Stimulated activated effector memory CD8-positive, alpha-beta T cell treated with anti-CD3 and anti-CD28 coated beads, Interleukin-12 subunit alpha, Interleukin-12 subunit beta, amount 100 ng/mL, for 72 hours (primary cell): ENCODE data around the gene MYH10.
A peak's percentile ranks its signal among the peaks of the same experiment; 100 is the strongest.

ENCODE experiments used
- ATAC-seq: fragments of 150-1000 bp; cut with Tn5 transposase; 2 replicates; pipeline ENCODE4 v1.10.0; 2021
- DNase-seq, 2 donors: peaks; one replicate each; pipeline ENCODE4 v3.0.0; 2021 to 2022; ENCODE audit warnings: low spot score in 2 of 2
- H3K27ac Mint-ChIP-seq: one replicate; pipeline ENCODE4 v1.8.0; 2022; ENCODE audit warnings: mild to moderate bottlenecking, mixed read lengths
- H3K36me3 Mint-ChIP-seq: one replicate; pipeline ENCODE4 v1.8.0; 2022; ENCODE audit warnings: mild to moderate bottlenecking, mixed read lengths
- H3K4me1 Mint-ChIP-seq: one replicate; pipeline ENCODE4 v1.8.0; 2022; ENCODE audit warnings: mixed read lengths
- H3K4me3 Mint-ChIP-seq: one replicate; pipeline ENCODE4 v1.8.0; 2022; ENCODE audit warnings: mild to moderate bottlenecking, mixed read lengths
- H3K9me3 Mint-ChIP-seq: one replicate; pipeline ENCODE4 v1.8.0; 2022; ENCODE audit warnings: mixed read lengths

Gene MYH10

DNA sequence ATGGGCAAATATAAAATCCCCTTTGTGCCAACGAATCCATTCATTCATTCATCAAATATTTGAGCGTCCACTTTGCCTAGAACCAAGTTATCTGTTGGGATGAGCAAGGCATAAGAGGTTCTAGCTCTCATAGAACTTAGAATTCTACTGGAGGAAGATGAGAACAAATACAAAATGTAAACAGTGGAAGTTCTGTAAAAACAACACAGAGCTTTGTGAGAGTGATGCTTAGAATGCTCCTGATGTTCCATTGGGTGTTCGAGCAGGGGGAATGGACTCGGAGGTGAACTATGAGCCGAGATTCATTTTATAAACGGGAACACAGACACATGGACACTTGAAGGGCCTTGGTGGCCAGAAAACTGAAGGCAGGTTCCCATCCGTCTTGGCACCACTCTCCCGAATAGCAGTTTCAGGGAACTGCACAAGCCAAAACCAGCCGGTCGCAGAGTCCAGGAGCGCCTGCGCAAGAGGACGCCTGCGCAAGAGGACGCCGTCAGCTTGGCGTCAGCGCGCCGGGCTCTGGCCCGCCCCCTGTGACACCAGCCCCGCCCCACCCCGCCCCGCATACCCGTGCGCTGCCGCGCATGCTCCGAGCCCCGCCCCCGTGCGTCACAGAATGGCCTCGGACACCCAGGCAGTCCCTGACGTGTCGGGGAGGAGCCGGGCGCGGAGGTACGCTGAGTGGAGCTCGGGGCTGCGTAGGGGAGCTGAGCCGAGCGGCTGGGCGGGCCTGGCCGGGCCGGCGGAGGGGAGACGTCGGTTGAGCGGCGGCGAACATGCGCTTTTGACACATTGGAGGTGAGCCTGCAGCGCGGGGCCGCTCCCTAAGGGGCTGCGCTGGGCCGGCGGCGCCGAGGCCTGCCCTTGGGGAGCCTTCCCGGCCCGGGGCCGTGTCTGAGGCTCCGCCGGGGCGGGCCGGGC is 195.0 kb downstream of the MYH10 start, which contains the start of gene NDEL1:
NDEL1 (plus strand) TSS at position 640 of the 924 bp plus-strand sequence. CDS start 8,388 bp downstream, outside the sequence.
- H3K4me3 Mint-ChIP-seq = peak within 1 kb of the TSS; percentile 96
- peaks cover 41% of the 10 kb centered on the region for H3K36me3 Mint-ChIP-seq
- DNase-seq (peak; percentile 94 to 98), ATAC-seq (peak; percentile 99)
- H3K9me3 Mint-ChIP-seq = no peaks in the 10 kb centered on the region
- peak within 1 kb of the TSS; percentile 96 for H3K27ac Mint-ChIP-seq
- peaks cover 20% of the 10 kb centered on the region for H3K4me1 Mint-ChIP-seq

DNA sequence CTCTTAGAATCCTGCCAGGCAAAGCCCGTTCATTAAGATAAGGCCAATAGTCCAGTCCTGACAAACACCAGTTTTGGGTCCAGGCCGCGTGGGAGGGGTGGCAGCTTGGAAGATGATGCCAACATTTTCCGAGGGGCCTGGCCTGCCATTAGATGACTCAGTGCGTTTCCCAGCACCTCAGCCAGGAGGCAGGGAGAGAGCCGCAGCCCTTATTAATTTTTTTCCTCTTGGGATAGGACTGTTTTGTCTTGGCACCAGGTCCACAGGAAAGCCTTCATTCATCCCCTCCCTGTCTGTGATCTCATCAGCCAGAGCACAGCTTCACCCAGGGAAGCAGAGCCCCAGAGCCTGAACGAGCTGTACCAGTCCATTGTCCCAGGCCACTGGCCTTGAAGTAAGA is 199.6 kb downstream of the MYH10 start:
- DNase-seq (no peak), ATAC-seq (no peak)
- Mint-ChIP-seq H3K9me3 (no peaks in the 10 kb centered on the region), H3K4me1 (no peaks in the 10 kb centered on the region), H3K27ac (no peak overlapping the region), H3K4me3 (no peak overlapping the region), H3K36me3 (peaks cover 4% of the 10 kb centered on the region)

DNA sequence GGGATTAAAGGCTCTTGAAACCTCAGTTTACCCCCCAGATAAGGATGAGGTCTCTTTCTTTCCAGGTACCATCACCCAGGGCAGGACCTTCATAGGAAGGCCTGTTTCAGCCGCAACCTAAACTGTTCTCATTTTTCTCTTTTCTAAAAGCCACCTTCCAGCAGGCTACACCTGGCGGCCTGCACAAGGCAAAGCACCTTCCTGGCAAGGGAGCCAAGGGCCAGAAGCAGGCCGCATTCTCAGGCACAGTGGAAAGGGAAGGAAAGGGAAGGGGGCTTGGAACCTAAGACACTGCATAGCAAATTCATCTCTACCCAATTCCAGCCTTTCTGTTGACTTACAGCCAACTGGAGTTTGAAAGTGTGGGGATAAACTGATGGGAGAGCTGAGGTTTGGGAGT is 203.7 kb downstream of the MYH10 start:
- Mint-ChIP-seq H3K9me3 (no peaks in the 10 kb centered on the region), H3K4me1 (no peaks in the 10 kb centered on the region), H3K27ac (no peak overlapping the region), H3K36me3 (no peaks in the 10 kb centered on the region), H3K4me3 (no peak overlapping the region)
- ATAC-seq (no peak), DNase-seq (no peak)

DNA sequence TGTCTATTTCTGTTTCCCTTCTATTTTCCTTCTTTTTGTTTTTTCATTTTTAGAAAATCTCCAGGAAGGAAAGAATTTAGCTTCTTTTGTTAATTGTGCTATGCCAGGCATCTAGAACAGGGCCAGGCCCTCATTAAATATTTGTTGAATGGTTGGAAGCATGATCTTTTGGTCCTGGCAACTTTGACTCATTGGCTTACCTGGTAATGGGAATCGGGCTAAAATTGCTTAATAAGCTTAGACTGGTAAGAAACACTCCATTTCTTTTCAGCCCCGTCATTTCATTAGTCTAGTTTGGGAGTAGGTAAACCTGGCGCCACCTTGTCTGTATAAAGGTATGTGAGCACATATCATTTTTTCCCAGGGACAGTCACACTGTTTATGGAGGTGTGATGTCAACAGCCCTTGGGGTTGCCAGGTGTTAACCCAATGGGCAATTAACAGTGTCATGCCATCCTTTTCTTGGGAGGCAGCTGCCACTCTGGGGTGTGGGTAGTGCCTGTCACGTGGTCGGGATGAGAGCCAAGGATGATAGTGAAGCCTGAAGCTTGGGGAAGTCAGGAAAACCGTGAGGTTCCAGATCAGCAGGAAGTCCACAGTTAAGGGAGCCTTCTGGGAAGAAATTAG is 204.3 kb downstream of the MYH10 start:
- ATAC-seq = no peak
- Mint-ChIP-seq H3K36me3 (no peaks in the 10 kb centered on the region), H3K4me1 (no peaks in the 10 kb centered on the region), H3K27ac (no peak overlapping the region), H3K4me3 (no peak overlapping the region), H3K9me3 (no peaks in the 10 kb centered on the region)
- DNase-seq = no peak
